ENCODE data around the gene PARP9. TPM values are rescaled to one million over a fixed set of nuclear protein-coding genes. Genes with fewer than 3 reads are reported as not detected.

Gene PARP9
- total RNA-seq, 1 donor from 2014 or later, result 90.4 TPM

DNA sequence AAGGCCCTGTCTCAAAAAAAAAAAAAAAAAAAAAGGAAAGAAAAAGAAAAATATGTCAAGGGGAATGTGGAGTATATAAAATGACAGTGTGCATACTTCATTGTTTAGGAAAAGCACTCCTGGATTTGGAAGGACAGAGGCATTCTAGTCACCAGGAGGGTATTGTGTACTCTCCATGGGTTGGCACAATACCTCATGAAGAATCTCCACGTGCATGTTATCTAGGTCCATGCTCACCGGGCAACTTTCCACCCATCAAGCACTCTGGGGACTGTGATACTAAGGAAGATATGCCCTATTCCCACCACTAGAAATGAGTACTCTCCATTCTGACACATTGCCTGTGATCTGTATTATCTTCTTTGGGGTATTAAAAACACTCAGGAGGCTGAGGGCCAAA is 33.9 kb downstream of the PARP9 start:
- Histone ChIP-seq H3K9me3 (no peaks in the 10 kb centered on the region), H3K27ac (no peak overlapping the region), H3K27me3 (ENCODE audit: low read depth) (no peaks in the 10 kb centered on the region), H3K36me3 (peaks cover 82% of the 10 kb centered on the region), H3K4me1 (no peaks in the 10 kb centered on the region), H3K4me3 (no peak overlapping the region)
- intact Hi-C loops (cut with DNase I), result no loop called here
- TF ChIP-seq CTCF (IDR thresholded peaks at IDR 0.05), result no peak
- no peak for ATAC-seq
- DNase-seq, result no peak

- H3K4me3 ChIP-seq, result no peak overlapping the region
- TF ChIP-seq CTCF (IDR thresholded peaks at IDR 0.05), result no peak
- no peaks in the 10 kb centered on the region for H3K4me1 ChIP-seq
- no peaks in the 10 kb centered on the region for H3K9me3 ChIP-seq
- ATAC-seq (no peak), DNase-seq (no peak)
- intact Hi-C loops (cut with DNase I), result no loop called here
- H3K27ac ChIP-seq, result no peak overlapping the region
- no peaks in the 10 kb centered on the region for H3K27me3 ChIP-seq (ENCODE audit: low read depth)
- H3K36me3 ChIP-seq, result peaks cover 17% of the 10 kb centered on the region
These were observed 40.8 kb downstream of the PARP9 start for GRCh38 chr3:122523317-122523716.

DNA sequence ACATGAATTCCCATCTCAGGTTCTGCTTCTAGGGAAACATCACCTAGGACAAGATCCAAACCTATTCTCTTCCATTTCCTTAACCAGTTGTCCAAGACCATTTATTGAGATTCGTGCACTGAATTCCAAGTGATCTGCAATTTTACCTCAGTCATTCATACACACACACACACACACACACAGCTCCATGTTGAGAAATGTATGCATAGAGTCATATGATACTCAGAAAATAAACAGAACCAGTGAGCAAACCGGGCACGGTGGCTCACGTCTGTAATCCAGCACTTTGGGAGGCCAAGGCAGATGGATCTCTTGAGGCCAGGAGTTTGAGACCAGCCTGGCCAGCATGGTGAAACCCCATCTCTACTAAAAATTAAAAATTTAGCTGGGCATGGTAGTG is 43.2 kb downstream of the PARP9 start:
- intact Hi-C loops (cut with DNase I), result no loop called here
- Histone ChIP-seq H3K4me3 (no peak overlapping the region), H3K9me3 (no peaks in the 10 kb centered on the region), H3K27ac (no peak overlapping the region), H3K36me3 (no peaks in the 10 kb centered on the region), H3K4me1 (no peaks in the 10 kb centered on the region), H3K27me3 (ENCODE audit: low read depth) (no peaks in the 10 kb centered on the region)
- TF ChIP-seq CTCF (IDR thresholded peaks at IDR 0.05), result no peak
- ATAC-seq (no peak), DNase-seq (no peak)

- H3K27me3 ChIP-seq (ENCODE audit: low read depth), result no peaks in the 10 kb centered on the region
- DNase-seq, result no peak
- H3K9me3 ChIP-seq, result no peaks in the 10 kb centered on the region
- no peak for TF ChIP-seq CTCF (IDR thresholded peaks at IDR 0.05)
- no peak overlapping the region for H3K4me3 ChIP-seq
- ATAC-seq, result no peak
- no peak overlapping the region for H3K27ac ChIP-seq
- intact Hi-C loops (cut with DNase I), result no loop called here
- peaks cover 3% of the 10 kb centered on the region for H3K4me1 ChIP-seq
- H3K36me3 ChIP-seq, result no peaks in the 10 kb centered on the region
These were observed 44.4 kb downstream of the PARP9 start for GRCh38 chr3:122519693-122520092.

GRCh38 chr3:122516846-122517360 is 47.2 kb downstream of the PARP9 start:
- no peak for ATAC-seq
- intact Hi-C loops (cut with DNase I), result no loop called here
- H3K9me3 ChIP-seq, result no peaks in the 10 kb centered on the region

More at GRCh38 chr3:122516846-122517360, 47.2 kb downstream of the PARP9 start:
- no peak overlapping the region for H3K27ac ChIP-seq
- no peaks in the 10 kb centered on the region for H3K36me3 ChIP-seq
- peaks cover 20% of the 10 kb centered on the region for H3K4me1 ChIP-seq
- no peaks in the 10 kb centered on the region for H3K27me3 ChIP-seq (ENCODE audit: low read depth)
- no peak overlapping the region for H3K4me3 ChIP-seq
- DNase-seq, result no peak
- TF ChIP-seq CTCF (IDR thresholded peaks at IDR 0.05), result no peak
